ENCODE results near the gene PITX1. TPM values are rescaled to one million over a fixed set of nuclear protein-coding genes. Genes with fewer than 3 reads are reported as not detected.
A peak's percentile ranks its signal among the peaks of the same experiment; 100 is the strongest.

PITX1 gene
- total and polyA plus RNA-seq, 7 experiments from 2014 or later = 0.17 TPM; not detected in 6

- no peaks in the 10 kb centered on the region for H3K9me3 ChIP-seq (ENCODE audit: control insufficient read depth in 2 of 3, low read length in 3 of 3)
- Mint-ChIP-seq H3K4me3 (peak overlapping the region; percentile 68 to 87 (median 79)), H3K36me3 (peaks cover 0 to 4% (median 3%) of the 10 kb centered on the region in 5 donors), H3K4me1 (peaks cover 27 to 54% (median 42%) of the 10 kb centered on the region in 7 donors), H3K27ac (peak overlapping the region in 1 of 9 donors; percentile 82), H3K27me3 (peaks cover 74 to 84% (median 77%) of the 10 kb centered on the region in 5 donors), H3K9me3 (peaks cover 0 to 7% (median 3%) of the 10 kb centered on the region in 11 donors)
- intact Hi-C loops (cut with micrococcal nuclease) = loop anchor here (2.0 to 10.0 kb wide), 3 partner anchors 70 to 290 kb away; partner anchors contain the start of gene CATSPER3 (in 1 of the 2)
- ATAC-seq (no peak), DNase-seq (peak in 1 of 9 donors; percentile 51)
- H3K4me3 ChIP-seq (ENCODE audit: low read length) = no peak overlapping the region
- H3K4me1 ChIP-seq (ENCODE audit: control insufficient read depth in 2 of 2, insufficient read depth in 2 of 2, low read length in 2 of 2) = peaks cover 0 to 14% of the 10 kb centered on the region in 2 donors
- CTCF ChIA-PET = no interaction called here
- no peaks in the 10 kb centered on the region for H3K36me3 ChIP-seq (ENCODE audit: control insufficient read depth in 2 of 3, insufficient read depth in 3 of 3, low read length in 3 of 3)
- no peak overlapping the region for H3K27ac ChIP-seq (ENCODE audit: low read depth, low read length)
- POLR2A ChIA-PET = no interaction called here
- H3K27me3 ChIP-seq (ENCODE audit: control insufficient read depth in 2 of 2, insufficient read depth in 2 of 2, low read length in 2 of 2) = peaks cover 0 to 42% of the 10 kb centered on the region in 2 donors
These were observed 371 bp upstream of the PITX1 start for GRCh38 chr5:135034236-135034962.

DNA sequence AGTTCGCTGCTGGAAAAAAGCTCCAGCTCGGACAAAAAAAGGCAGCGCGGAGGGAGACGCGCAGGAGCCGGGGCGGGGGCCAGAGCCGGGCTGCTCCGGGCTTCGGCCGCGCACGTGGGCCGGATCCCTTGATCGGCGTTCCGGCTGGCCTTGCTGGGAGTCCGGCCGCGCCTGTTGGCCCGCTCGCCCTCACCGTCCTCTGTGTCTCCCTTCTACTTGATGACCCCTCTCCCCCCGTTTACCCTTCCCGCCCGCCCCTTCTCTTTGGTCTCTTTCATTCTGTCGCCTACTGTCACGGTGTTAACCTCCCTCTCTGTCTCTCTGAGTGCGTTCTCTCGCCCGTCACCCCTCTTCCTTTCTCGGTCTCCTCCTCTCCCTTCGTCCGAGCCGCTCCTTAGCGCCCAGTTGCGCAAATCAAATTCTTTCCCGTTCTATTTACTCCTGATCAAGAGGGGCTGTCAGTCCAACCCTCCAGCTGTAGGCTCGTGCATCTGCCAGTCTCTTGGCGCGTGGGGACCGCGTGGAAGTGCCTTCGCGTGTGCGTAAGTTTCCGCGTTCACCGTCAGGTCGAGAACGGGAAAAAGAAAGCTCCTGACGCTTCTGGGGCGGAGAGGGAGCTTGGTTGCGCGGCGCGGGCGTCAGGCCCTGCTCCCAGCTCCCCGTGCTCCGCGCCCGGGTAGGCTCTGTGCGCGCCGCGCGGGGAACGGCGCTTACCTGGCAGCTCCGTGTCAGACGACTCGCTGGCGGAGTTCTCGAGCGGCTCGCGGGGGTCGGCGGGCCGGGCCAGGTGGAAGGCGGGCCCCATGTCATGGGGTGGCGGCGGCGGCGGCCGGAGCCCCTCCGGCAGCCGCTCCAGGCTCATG is 798 bp downstream of the PITX1 start:
- peaks cover 0 to 45% of the 10 kb centered on the region in 2 donors for H3K27me3 ChIP-seq (ENCODE audit: control insufficient read depth in 2 of 2, insufficient read depth in 2 of 2, low read length in 2 of 2)
- intact Hi-C loops (cut with micrococcal nuclease) = loop anchor here (10.0 kb wide), 2 partner anchors 68 to 292 kb away; partner anchors contain the start of gene CATSPER3 (in 1 of the 2)
- Mint-ChIP-seq H3K27ac (peak overlapping the region in 2 of 9 donors; percentile 42 to 81), H3K4me3 (peak overlapping the region; percentile 80 to 93 (median 84)), H3K4me1 (peaks cover 32 to 57% (median 45%) of the 10 kb centered on the region in 7 donors), H3K36me3 (peaks cover 0 to 5% (median 3%) of the 10 kb centered on the region in 5 donors), H3K9me3 (peaks cover 0 to 12% (median 4%) of the 10 kb centered on the region in 11 donors), H3K27me3 (peaks cover 77 to 83% (median 82%) of the 10 kb centered on the region in 5 donors)
- H3K36me3 ChIP-seq (ENCODE audit: control insufficient read depth in 2 of 3, insufficient read depth in 3 of 3, low read length in 3 of 3) = no peaks in the 10 kb centered on the region
- no peak overlapping the region for H3K27ac ChIP-seq (ENCODE audit: low read depth, low read length)
- ChIA-PET POLR2A (interaction anchor here (0.6 kb wide), 1 partner anchor 111 kb away, joined by 5 read pairs; no protein-coding TSS in a partner anchor), CTCF (no interaction called here)
- peaks cover 0 to 14% of the 10 kb centered on the region in 2 donors for H3K4me1 ChIP-seq (ENCODE audit: control insufficient read depth in 2 of 2, insufficient read depth in 2 of 2, low read length in 2 of 2)
- ATAC-seq (no peak), DNase-seq (peak in 3 of 9 donors; percentile 15 to 45 (median 21))
- no peaks in the 10 kb centered on the region for H3K9me3 ChIP-seq (ENCODE audit: control insufficient read depth in 2 of 3, low read length in 3 of 3)
- peak overlapping the region; percentile 44 for H3K4me3 ChIP-seq (ENCODE audit: low read length)

DNA sequence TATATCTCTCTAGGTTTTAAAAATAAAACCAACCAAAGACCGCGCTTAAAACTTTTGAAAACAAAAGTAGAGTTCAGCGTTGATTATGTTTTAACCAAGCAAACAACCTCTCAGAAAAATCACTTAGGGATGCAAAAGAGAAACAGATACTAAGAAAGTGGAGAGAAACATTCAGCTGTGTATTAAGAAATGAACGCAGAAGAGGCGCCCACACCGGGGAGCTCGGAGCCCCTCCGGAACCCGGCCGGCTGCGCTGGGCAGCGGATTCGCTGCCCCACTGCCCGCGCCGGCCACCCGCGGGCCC is 1.4 kb downstream of the PITX1 start:
- Histone ChIP-seq H3K36me3 (ENCODE audit: control insufficient read depth in 2 of 3, insufficient read depth in 3 of 3, low read length in 3 of 3) (no peaks in the 10 kb centered on the region), H3K27me3 (ENCODE audit: control insufficient read depth in 2 of 2, insufficient read depth in 2 of 2, low read length in 2 of 2) (peaks cover 0 to 41% of the 10 kb centered on the region in 2 donors), H3K27ac (ENCODE audit: low read depth, low read length) (no peak overlapping the region), H3K4me3 (ENCODE audit: low read length) (no peak overlapping the region), H3K4me1 (ENCODE audit: control insufficient read depth in 2 of 2, insufficient read depth in 2 of 2, low read length in 2 of 2) (peaks cover 0 to 14% of the 10 kb centered on the region in 2 donors), H3K9me3 (ENCODE audit: control insufficient read depth in 2 of 3, low read length in 3 of 3) (no peaks in the 10 kb centered on the region)
- DNase-seq (no peak), ATAC-seq (no peak)
- intact Hi-C loops (cut with micrococcal nuclease) = loop anchor here (10.0 kb wide), 2 partner anchors 68 to 292 kb away; partner anchors contain the start of gene CATSPER3 (in 1 of the 2)
- Mint-ChIP-seq H3K27ac (peak overlapping the region in 1 of 9 donors; percentile 42), H3K4me3 (peak overlapping the region in 9 of 10 donors; percentile 51 to 87 (median 83)), H3K4me1 (peaks cover 32 to 58% (median 45%) of the 10 kb centered on the region in 7 donors), H3K9me3 (peaks cover 0 to 12% (median 4%) of the 10 kb centered on the region in 11 donors), H3K27me3 (peaks cover 74 to 79% (median 77%) of the 10 kb centered on the region in 5 donors), H3K36me3 (peaks cover 0 to 5% (median 3%) of the 10 kb centered on the region in 5 donors)
- ChIA-PET CTCF (no interaction called here), POLR2A (interaction anchor here (0.6 kb wide), 1 partner anchor 110 kb away, joined by 5 read pairs; no protein-coding TSS in a partner anchor)

- H3K36me3 ChIP-seq (ENCODE audit: control insufficient read depth in 2 of 3, insufficient read depth in 3 of 3, low read length in 3 of 3) = no peaks in the 10 kb centered on the region
- peaks cover 0 to 14% of the 10 kb centered on the region in 2 donors for H3K4me1 ChIP-seq (ENCODE audit: control insufficient read depth in 2 of 2, insufficient read depth in 2 of 2, low read length in 2 of 2)
- H3K27ac ChIP-seq (ENCODE audit: low read depth, low read length) = no peak overlapping the region
- H3K9me3 ChIP-seq (ENCODE audit: control insufficient read depth in 2 of 3, low read length in 3 of 3) = no peaks in the 10 kb centered on the region
- ChIA-PET CTCF (no interaction called here), POLR2A (no interaction called here)
- Mint-ChIP-seq H3K4me3 (peak overlapping the region; percentile 49 to 87 (median 82)), H3K27ac (peak overlapping the region in 2 of 9 donors; percentile 27 to 42), H3K36me3 (peaks cover 0 to 5% (median 3%) of the 10 kb centered on the region in 5 donors), H3K9me3 (peaks cover 0 to 12% (median 4%) of the 10 kb centered on the region in 11 donors), H3K4me1 (peaks cover 32 to 60% (median 45%) of the 10 kb centered on the region in 7 donors), H3K27me3 (peaks cover 75 to 79% (median 76%) of the 10 kb centered on the region in 5 donors)
- H3K27me3 ChIP-seq (ENCODE audit: control insufficient read depth in 2 of 2, insufficient read depth in 2 of 2, low read length in 2 of 2) = peaks cover 0 to 37% of the 10 kb centered on the region in 2 donors
- DNase-seq (no peak), ATAC-seq (no peak)
- H3K4me3 ChIP-seq (ENCODE audit: low read length) = no peak overlapping the region
- intact Hi-C loops (cut with micrococcal nuclease) = loop anchor here (10.0 kb wide), 2 partner anchors 67 to 293 kb away; partner anchors contain the start of gene CATSPER3 (in 1 of the 2)
These were observed 2.0 kb downstream of the PITX1 start for GRCh38 chr5:135031813-135032694.

- Histone ChIP-seq H3K27ac (ENCODE audit: low read depth, low read length) (no peak overlapping the region), H3K4me1 (ENCODE audit: control insufficient read depth in 2 of 2, insufficient read depth in 2 of 2, low read length in 2 of 2) (peaks cover 0 to 14% of the 10 kb centered on the region in 2 donors), H3K27me3 (ENCODE audit: control insufficient read depth in 2 of 2, insufficient read depth in 2 of 2, low read length in 2 of 2) (peaks cover 0 to 37% of the 10 kb centered on the region in 2 donors), H3K9me3 (ENCODE audit: control insufficient read depth in 2 of 3, low read length in 3 of 3) (no peaks in the 10 kb centered on the region), H3K4me3 (ENCODE audit: low read length) (no peak overlapping the region), H3K36me3 (ENCODE audit: control insufficient read depth in 2 of 3, insufficient read depth in 3 of 3, low read length in 3 of 3) (no peaks in the 10 kb centered on the region)
- H3K27me3 Mint-ChIP-seq = peaks cover 71 to 79% (median 76%) of the 10 kb centered on the region in 5 donors
- ChIA-PET POLR2A (no interaction called here), CTCF (no interaction called here)
- peaks cover 0 to 5% (median 3%) of the 10 kb centered on the region in 5 donors for H3K36me3 Mint-ChIP-seq
- peaks cover 32 to 60% (median 45%) of the 10 kb centered on the region in 7 donors for H3K4me1 Mint-ChIP-seq
- DNase-seq = peak in 2 of 9 donors; percentile 4 to 12
- peak; percentile 25 for ATAC-seq
- peaks cover 0 to 12% (median 4%) of the 10 kb centered on the region in 11 donors for H3K9me3 Mint-ChIP-seq
- no peak overlapping the region for H3K27ac Mint-ChIP-seq
- intact Hi-C loops (cut with micrococcal nuclease) = loop anchor here (10.0 kb wide), 2 partner anchors 66 to 294 kb away; partner anchors contain the start of gene CATSPER3 (in 1 of the 2)
- peak overlapping the region; percentile 6 to 87 (median 80) for H3K4me3 Mint-ChIP-seq
These were observed 2.8 kb downstream of the PITX1 start for GRCh38 chr5:135030956-135031812.

All from naive thymus-derived CD4-positive, alpha-beta T cell (primary cell).